Pancreas (tissue), 10 donors: ENCODE measurements around the gene CAMK2G. TPM values are rescaled to one million over a fixed set of nuclear protein-coding genes. Genes with fewer than 3 reads are reported as not detected.

Experiments used
- ATAC-seq, 4 donors: fragments of 200-7000 bp; cut with Tn5 transposase; one replicate each; pipeline versions ENCODE4 v1.8.0 to v1.9.1; 2020; ENCODE audit warnings: mild to moderate bottlenecking in 4 of 4, moderate library complexity in 4 of 4
- DNase-seq, 6 donors: peaks; one replicate each; pipeline ENCODE4 v3.0.0-alpha.2; 2020
- FAIRE-seq: peaks from 2 replicates; lab custom pipeline; 2012; peaks lifted over from hg19 to GRCh38; lab: Jason Lieb, UNC
- H3K27ac ChIP-seq, 4 donors: fragments of 200-600 bp; sonication (generic); 1 replicate in 3 of 4; 2 replicates in 1 of 4; pipeline versions ENCODE4 v1.5.0 to v1.8.0; 2020
- H3K27me3 ChIP-seq, 4 donors: fragments of 200-600 bp; one replicate each; pipeline ENCODE4 v1.8.0; 2021
- H3K36me3 ChIP-seq, 3 donors: fragments of 200-600 bp; sonication (generic) in 1 of 3; one replicate each; pipeline versions ENCODE4 v1.5.0 to v1.8.0; 2020 to 2021
- H3K4me1 ChIP-seq, 3 donors: fragments of 200-600 bp; one replicate each; pipeline ENCODE4 v1.8.0; 2021
- H3K4me3 ChIP-seq, 4 donors: fragments of 200-600 bp; sonication (generic) in 2 of 4; one replicate each; pipeline versions ENCODE4 v1.5.0 to v1.8.0; 2020 to 2021
- H3K9me3 ChIP-seq, 4 donors: fragments of 200-600 bp; one replicate each; pipeline ENCODE4 v1.8.0; 2021
- CTCF ChIP-seq, 4 donors: fragments of 200-600 bp; sonication (generic) in 3 of 4; IDR thresholded peaks; one replicate each; pipeline versions ENCODE4 v1.5.0 to v1.8.0; 2021; ENCODE audit warnings: antibody characterized with exemption in 4 of 4
- WGBS, 2 donors: extraction: QIAGEN DNeasy Blood & Tissue Kit; methylation state at CpG; one replicate each; pipeline ENCODE4 v1.1.7; 2013; 5-methylcytosine and 5-hydroxymethylcytosine counted together
- intact Hi-C, 3 donors: fragments of 100-400 bp; cut with DNase I; formaldehyde crosslinking; loops; one replicate each; pipeline versions ENCODE4 v1.11.1 to v1.14.2; 2022
- polyA plus RNA-seq, 2 donors: library from polyadenylated mRNA; stranded (reverse); fragments of 200-250 nt; gene quantifications; one replicate each; pipeline ENCODE4 v1.2.3, GENCODE V29; 2013
- total RNA-seq, 6 donors: library from RNA; stranded (reverse); fragmentation: NEBNext Ultra II Directional in 4 of 6; extraction: Animal tissue kit (Norgen Biotek cat#: 25700) in 4 of 6; gene quantifications; one replicate each; pipeline versions ENCODE4 v1.2.1 to v1.2.4, GENCODE V29; 2021 to 2023
- donor health status: healthy with polysubstance abuse.
- donor health status: DM: no; HTN: no; CAD: no; lungs with moderate emphysema.
- donor health status: DM: no; HTN: no; CAD: no.
- donor health status: control.
- donor health status: control.
- donor health status: Bipolar disorder and iron deficiency.
- donor health status: DM: yes; HTN: yes; CAD: no.
- donor health status: DM: no; HTN: no; CAD: no.
- donor health status: DM: no; HTN: no; CAD: no.
- donor health status: DM: yes; HTN: yes; CAD: no.

Gene CAMK2G
- total and polyA plus RNA-seq, 8 donors, result 5.3 to 18.4 (median 8.3) TPM

GRCh38 chr10:73862011-73862410 lies 12.3 kb downstream of the CAMK2G start:
- no peaks in the 10 kb centered on the region for H3K36me3 ChIP-seq

GRCh38 chr10:73859784-73860491 lies 14.4 kb downstream of the CAMK2G start:
- no peak for TF ChIP-seq CTCF (IDR thresholded peaks at IDR 0.05)
- Histone ChIP-seq H3K27ac (no peak overlapping the region), H3K4me3 (no peak overlapping the region), H3K36me3 (no peaks in the 10 kb centered on the region), H3K4me1 (no peaks in the 10 kb centered on the region), H3K9me3 (no peaks in the 10 kb centered on the region), H3K27me3 (no peaks in the 10 kb centered on the region)
- intact Hi-C loops, result no loop called here
- ATAC-seq (no peak), DNase-seq (no peak), FAIRE-seq (no peak)
- 88% methylated on average over 7 of the region's 7 CpGs for WGBS, 2 donors

More at GRCh38 chr10:73862011-73862410, 12.3 kb downstream of the CAMK2G start:
- FAIRE-seq (no peak), ATAC-seq (no peak), DNase-seq (no peak)
- no peaks in the 10 kb centered on the region for H3K9me3 ChIP-seq
- no peak overlapping the region for H3K27ac ChIP-seq
- no peaks in the 10 kb centered on the region for H3K4me1 ChIP-seq
- H3K27me3 ChIP-seq, result no peaks in the 10 kb centered on the region
- intact Hi-C loops, result no loop called here
- 80 to 86% methylated on average over 8 of the region's 8 CpGs for WGBS, 2 donors
- no peak for TF ChIP-seq CTCF (IDR thresholded peaks at IDR 0.05)
- no peak overlapping the region for H3K4me3 ChIP-seq

- no peak for DNase-seq
- no peak overlapping the region for H3K4me3 ChIP-seq
These were observed 14.9 kb downstream of the CAMK2G start for GRCh38 chr10:73859428-73859783.

GRCh38 chr10:73858750-73859427 lies 15.5 kb downstream of the CAMK2G start:
- FAIRE-seq (no peak), DNase-seq (no peak), ATAC-seq (no peak)
- Histone ChIP-seq H3K4me3 (no peak overlapping the region), H3K27ac (no peak overlapping the region), H3K27me3 (no peaks in the 10 kb centered on the region), H3K9me3 (no peaks in the 10 kb centered on the region), H3K4me1 (no peaks in the 10 kb centered on the region), H3K36me3 (no peaks in the 10 kb centered on the region)
- intact Hi-C loops, result no loop called here
- WGBS, 2 donors, result 89 to 96% methylated on average over 13 of the region's 13 CpGs
- no peak for TF ChIP-seq CTCF (IDR thresholded peaks at IDR 0.05)

More at GRCh38 chr10:73859428-73859783, 14.9 kb downstream of the CAMK2G start:
- H3K9me3 ChIP-seq, result no peaks in the 10 kb centered on the region
- no peaks in the 10 kb centered on the region for H3K36me3 ChIP-seq
- H3K27ac ChIP-seq, result no peak overlapping the region
- no peaks in the 10 kb centered on the region for H3K4me1 ChIP-seq
- WGBS, 2 donors, result 85 to 87% methylated on average over 5 of the region's 5 CpGs
- ATAC-seq (no peak), FAIRE-seq (no peak)
- TF ChIP-seq CTCF (IDR thresholded peaks at IDR 0.05), result no peak
- H3K27me3 ChIP-seq, result no peaks in the 10 kb centered on the region
- intact Hi-C loops, result no loop called here
